ENCODE data around the gene SIPA1L3.

The SIPA1L3 gene

GRCh38 chr19:38004521-38005223 is 97.7 kb downstream of the SIPA1L3 start:
- no peak for TF ChIP-seq CTCF (conservative IDR thresholded peaks at IDR 0.05; ENCODE audit: low read length)
- peak overlapping the region; percentile 59 for H3K4me3 ChIP-seq (ENCODE audit: low read length)
- DNase-seq (ENCODE audit: low read depth) = peak; percentile 97

- no peak overlapping the region; the same call in 1 of the 2 replicates for H3K4me3 ChIP-seq (ENCODE audit: low read length)
- no peak for DNase-seq (ENCODE audit: low read depth)
- no peak for TF ChIP-seq CTCF (conservative IDR thresholded peaks at IDR 0.05; ENCODE audit: low read length)
These were observed 98.2 kb downstream of the SIPA1L3 start for GRCh38 chr19:38005224-38005614.

GRCh38 chr19:38006361-38007045 is 99.5 kb downstream of the SIPA1L3 start:
- no peak for DNase-seq (ENCODE audit: low read depth)
- H3K4me3 ChIP-seq (ENCODE audit: low read length) = no peak overlapping the region
- no peak for TF ChIP-seq CTCF (conservative IDR thresholded peaks at IDR 0.05; ENCODE audit: low read length)

GRCh38 chr19:38009650-38010242 is 102.7 kb downstream of the SIPA1L3 start:
- no peak for TF ChIP-seq CTCF (conservative IDR thresholded peaks at IDR 0.05; ENCODE audit: low read length)
- DNase-seq (ENCODE audit: low read depth) = no peak
- H3K4me3 ChIP-seq (ENCODE audit: low read length) = no peak overlapping the region

GRCh38 chr19:38011426-38011825 is 104.4 kb downstream of the SIPA1L3 start:
- no peak for DNase-seq (ENCODE audit: low read depth)
- no peak overlapping the region for H3K4me3 ChIP-seq (ENCODE audit: low read length)

GRCh38 chr19:38012290-38012689 is 105.3 kb downstream of the SIPA1L3 start:
- no peak for TF ChIP-seq CTCF (conservative IDR thresholded peaks at IDR 0.05; ENCODE audit: low read length)
- no peak overlapping the region for H3K4me3 ChIP-seq (ENCODE audit: low read length)
- no peak for DNase-seq (ENCODE audit: low read depth)

More at GRCh38 chr19:38011426-38011825, 104.4 kb downstream of the SIPA1L3 start:
- TF ChIP-seq CTCF (conservative IDR thresholded peaks at IDR 0.05; ENCODE audit: low read length) = no peak

Measured in AG10803 (cell line).